GM18861 (cell line): ENCODE data around the gene ANK2.

ENCODE experiments used
- ATAC-seq: cut with Tn5 transposase; IDR thresholded peaks from one replicate; pipeline ENCODE4 v1.9.1; 2021; ENCODE audit not compliant: unreplicated experiment

ANK2 gene

DNA sequence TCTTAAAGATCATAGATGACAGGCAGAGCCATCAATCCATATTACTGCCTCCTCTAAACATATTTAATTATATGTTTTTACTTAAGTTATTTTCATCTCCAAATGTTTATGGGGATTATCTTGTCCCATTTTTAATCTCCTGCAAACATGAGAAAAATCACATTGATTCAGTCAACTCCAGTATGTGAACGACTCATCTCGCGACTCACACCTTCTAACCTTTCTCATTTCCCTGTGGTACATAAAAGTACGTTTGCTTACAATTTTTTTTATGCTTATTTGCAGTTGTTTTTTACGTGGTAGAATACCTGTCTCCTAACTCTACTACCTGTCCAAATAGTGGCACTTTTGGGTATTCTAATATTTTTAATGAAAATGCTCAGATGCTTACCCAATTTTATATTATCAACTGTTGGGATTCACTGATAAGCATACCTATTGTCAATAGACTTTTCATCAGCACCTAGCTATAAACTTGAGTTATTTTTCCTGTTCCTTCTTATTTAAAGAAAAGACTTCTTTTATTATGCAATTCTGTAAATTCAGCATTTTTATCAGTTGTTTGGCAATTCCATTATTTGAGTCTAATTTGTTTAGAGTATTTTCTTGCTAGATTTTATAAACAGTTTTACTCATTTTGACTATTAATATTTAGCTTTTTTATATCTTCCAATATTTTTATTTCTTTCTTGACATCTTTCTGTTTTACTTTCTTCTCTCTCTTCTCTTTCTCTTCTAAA is 276.6 kb downstream of the ANK2 start:
- no peak for ATAC-seq

DNA sequence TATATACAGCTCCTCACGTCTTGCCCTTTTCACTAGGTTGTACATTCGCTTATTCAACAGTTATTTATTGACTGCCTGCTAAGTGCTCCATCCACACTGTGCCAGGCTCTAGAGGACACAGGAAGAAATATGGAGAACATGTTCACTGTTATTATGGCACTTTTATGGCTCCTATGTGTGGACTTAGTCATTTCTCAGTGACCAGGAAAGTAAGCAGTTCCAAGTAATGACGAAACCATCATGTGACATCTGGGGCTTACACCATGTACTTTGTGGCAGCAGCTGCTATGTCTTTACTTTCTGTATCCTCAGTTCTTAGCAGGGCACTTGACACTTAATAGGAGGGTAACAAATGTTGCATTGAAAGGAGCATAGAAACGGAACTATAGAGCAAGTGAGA is 278.0 kb downstream of the ANK2 start:
- no peak for ATAC-seq

DNA sequence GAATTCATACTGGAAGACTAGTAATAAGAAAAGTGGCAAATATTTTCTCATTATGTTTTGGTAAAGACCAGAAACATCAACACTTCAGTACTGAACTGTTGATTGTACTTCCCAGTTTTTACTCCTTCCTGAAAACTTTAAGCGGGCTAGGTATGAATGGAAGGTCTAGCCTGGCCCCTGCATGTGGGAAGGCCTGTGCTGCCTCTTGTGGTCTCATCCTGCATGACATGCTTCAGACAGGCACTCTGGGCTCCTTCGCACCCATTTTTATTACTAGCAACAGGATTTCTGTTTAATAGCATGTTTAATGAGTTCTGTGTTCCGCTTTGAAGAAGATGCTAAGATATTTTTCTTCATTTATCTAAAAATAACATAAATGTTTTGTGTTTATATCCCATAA is 279.1 kb downstream of the ANK2 start:
- no peak for ATAC-seq

DNA sequence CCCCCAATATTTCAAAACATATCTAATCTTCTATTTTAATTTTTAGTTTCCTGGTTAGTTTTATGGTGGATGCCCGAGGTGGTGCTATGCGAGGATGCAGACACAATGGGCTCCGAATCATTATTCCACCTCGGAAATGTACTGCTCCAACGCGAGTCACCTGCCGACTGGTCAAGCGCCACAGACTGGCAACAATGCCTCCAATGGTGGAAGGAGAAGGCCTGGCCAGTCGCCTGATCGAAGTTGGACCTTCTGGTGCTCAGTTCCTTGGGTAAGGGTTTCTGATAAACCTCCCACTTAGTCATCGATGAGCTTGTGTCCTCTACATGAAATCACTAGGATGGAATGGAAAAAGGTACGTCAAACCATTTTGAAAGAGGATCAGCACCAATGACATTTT is 280.7 kb downstream of the ANK2 start:
- ATAC-seq = no peak

DNA sequence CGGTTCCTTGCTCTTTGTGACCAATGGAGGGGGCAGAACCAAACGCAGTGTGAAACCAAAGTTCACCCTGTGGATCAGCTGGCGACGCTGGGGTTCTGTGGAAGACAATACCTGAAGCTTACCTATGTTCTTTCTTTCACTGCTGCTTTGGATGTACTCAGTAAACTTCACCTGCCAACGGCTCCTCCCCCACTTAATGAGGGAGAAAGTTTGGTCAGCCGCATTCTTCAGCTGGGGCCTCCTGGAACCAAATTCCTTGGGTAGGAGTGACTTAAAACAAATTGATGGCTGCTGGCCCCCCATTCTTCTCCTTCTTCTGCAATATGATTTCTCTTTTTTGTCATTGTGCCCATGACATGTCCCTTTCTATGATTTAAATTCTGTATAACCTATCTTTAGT is 282.4 kb downstream of the ANK2 start:
- no peak for ATAC-seq

DNA sequence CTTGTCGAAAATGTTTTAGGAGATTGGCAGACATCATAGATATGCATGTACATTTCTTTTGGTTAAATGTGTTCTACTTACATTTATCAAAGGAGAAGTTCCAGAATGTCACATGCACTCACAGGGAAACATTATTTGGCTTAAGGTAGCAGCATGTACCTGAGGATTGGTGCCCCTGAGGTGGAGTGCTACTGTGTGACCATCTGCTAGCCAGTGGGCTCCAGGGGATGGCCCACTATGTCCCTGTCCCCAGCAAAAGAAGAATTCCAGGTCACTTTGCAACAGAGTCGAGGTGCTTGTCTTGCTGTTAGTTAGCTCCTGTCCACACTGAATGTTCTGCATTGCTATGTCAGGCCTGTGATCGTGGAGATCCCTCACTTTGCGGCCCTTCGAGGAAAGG is 283.2 kb downstream of the ANK2 start:
- no peak for ATAC-seq

DNA sequence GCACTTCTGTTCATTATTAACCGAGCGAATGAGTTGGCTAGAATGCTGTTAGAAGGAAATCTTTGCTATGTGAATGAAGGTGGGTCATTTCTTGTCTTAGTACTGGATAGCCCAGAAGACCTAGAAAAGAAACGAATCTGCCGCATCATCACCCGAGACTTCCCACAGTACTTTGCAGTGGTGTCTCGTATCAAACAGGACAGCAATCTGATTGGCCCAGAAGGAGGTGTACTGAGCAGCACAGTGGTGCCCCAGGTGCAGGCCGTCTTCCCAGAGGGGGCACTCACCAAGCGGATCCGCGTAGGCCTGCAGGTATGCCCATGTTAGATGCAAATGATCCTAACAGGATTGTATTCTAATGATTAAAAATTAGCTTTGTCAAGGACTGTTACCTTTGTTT is 286.3 kb downstream of the ANK2 start:
- no peak for ATAC-seq

DNA sequence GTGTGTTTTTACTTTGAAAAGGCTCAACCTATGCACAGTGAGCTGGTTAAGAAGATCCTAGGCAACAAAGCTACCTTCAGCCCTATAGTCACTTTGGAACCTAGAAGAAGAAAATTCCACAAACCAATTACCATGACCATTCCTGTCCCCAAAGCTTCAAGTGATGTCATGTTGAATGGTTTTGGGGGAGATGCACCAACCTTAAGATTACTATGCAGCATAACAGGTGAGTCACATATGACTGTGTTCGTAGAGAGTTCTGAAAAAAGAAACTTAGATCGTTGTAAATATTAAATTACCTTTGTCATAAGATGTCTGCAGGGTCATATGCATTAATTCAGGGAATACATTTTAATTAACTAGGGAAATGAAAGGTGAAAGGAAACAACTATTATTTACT is 287.1 kb downstream of the ANK2 start:
- no peak for ATAC-seq

DNA sequence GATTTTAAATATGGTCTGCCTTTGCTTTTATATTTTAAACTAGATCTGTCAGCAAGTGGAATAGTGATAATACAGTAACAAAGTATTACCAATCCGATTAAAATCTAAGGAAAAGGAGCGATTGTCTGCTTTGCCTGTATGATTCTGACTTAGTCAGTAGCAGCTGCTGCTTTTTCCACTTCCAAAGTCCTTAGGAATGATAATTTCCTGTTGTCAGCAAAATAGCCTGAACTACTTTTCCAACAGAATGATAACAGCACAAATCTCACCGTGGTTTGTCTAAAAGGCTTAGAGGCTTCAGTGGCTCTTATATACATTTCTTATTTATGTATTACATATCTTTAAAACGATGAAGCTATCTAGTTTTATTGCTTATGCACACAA is 290.0 kb downstream of the ANK2 start:
- ATAC-seq = no peak

DNA sequence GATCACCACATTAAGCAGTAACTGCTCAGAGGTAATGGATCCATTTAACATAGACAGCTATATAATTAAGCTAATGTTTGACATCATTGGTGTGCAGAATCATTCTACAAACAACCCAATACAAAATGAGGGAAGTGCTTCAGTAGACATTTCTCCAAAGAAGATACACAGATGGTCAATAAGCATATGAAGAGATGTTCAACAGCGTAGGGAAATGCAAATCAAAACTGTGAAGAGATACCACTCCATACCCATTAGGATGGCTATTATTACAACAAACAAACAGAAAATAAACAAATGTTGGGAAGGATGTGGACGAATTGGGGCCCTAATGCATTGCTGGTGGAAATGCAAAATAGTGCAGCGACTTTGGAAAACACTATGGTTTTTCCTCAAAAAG is 294.6 kb downstream of the ANK2 start:
- no peak for ATAC-seq

DNA sequence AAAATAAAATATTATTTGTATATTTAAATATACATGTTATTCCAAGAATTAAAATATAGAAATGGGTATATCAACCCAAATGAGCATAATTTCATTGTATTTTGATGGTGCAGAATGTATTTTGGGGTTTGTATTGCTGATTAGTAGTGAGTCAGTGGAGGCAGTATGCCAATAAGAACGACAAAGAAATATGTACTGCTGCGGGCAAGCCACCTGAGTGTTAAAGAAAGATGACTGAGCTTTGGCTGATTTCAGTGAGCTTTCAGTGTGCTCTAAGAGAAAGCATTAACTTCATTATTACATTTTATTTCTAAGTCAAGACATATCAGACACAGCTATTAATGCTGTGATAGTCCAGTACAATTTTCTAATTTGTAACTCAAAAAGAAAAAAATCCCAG is 297.8 kb downstream of the ANK2 start:
- no peak for ATAC-seq

DNA sequence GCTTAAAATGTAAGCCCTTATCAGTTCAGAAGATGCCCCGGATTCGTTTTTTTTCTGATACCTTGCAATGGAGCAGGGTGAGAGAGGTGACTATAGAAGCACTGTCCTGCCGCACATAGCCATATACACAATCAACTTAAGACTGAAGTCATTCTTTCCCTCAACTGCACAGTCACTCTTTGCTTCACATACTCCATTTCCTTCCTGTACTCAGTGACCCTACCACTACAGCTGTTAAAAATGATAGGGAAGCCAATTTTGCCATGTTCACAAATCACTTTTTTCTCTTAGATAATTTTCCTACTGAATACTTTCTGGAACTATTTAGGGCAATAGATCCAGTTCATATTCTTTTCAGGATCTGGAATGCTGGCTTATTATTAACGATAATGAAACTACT is 300.0 kb downstream of the ANK2 start:
- peak; percentile 92 for ATAC-seq

DNA sequence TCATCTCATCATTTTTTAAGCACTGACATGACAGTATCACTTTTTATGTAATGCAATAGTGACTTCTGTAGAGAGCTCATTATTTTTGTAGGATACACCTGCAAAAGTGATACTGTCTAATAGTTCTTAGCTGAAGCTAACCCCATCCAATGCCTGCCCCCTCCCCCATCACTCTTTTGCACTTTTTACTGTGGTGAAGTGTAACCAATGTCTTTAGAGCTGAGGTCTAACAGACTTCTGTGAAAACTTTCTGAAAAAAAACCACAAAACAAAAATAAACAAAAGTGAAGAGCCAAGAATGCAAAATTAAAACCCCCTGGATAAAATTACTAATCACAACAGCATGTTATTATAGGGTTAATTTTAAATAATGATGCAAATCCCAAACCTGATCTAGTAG is 301.1 kb downstream of the ANK2 start:
- no peak for ATAC-seq

DNA sequence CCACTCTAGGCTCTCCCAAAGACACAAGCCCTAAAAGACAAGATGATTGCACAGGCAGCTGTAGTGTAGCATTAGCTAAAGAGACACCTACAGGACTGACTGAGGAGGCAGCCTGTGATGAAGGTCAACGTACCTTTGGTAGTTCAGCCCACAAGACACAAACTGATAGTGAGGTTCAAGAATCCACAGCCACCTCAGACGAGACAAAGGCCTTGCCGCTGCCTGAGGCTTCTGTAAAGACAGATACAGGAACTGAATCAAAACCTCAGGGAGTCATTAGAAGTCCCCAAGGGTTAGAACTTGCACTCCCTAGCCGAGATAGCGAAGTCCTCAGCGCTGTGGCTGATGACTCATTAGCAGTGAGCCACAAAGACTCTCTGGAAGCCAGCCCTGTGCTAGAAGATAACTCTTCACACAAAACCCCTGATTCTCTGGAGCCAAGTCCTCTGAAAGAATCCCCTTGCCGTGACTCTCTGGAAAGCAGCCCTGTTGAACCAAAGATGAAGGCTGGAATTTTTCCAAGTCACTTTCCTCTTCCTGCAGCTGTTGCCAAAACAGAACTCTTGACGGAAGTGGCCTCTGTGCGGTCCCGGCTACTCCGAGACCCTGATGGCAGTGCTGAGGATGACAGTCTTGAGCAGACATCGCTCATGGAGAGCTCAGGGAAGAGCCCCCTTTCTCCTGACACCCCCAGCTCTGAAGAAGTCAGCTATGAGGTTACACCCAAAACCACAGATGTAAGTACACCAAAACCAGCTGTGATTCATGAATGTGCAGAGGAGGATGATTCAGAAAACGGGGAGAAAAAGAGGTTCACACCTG is 306.3 kb downstream of the ANK2 start:
- ATAC-seq = peak; percentile 99

DNA sequence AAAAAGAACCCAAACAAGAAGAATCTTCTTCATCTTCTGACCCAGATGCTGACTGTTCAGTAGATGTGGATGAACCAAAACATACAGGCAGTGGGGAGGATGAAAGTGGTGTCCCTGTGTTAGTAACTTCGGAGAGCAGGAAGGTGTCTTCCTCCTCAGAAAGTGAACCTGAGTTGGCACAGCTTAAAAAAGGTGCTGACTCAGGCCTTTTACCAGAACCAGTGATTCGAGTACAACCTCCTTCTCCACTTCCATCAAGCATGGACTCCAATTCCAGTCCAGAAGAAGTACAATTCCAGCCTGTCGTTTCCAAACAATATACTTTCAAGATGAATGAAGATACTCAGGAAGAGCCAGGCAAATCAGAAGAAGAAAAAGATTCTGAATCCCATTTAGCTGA is 307.0 kb downstream of the ANK2 start:
- no peak for ATAC-seq

DNA sequence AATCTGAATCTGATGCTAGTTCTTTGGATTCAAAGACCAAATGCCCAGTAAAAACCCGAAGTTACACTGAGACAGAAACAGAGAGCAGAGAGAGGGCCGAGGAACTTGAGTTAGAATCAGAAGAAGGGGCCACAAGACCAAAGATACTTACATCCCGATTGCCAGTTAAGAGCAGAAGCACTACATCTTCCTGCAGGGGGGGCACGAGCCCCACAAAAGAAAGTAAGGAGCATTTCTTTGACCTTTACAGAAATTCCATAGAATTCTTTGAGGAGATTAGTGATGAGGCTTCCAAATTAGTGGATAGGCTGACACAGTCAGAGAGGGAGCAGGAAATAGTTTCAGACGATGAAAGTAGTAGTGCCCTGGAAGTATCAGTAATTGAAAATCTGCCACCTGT is 309.3 kb downstream of the ANK2 start:
- no peak for ATAC-seq

DNA sequence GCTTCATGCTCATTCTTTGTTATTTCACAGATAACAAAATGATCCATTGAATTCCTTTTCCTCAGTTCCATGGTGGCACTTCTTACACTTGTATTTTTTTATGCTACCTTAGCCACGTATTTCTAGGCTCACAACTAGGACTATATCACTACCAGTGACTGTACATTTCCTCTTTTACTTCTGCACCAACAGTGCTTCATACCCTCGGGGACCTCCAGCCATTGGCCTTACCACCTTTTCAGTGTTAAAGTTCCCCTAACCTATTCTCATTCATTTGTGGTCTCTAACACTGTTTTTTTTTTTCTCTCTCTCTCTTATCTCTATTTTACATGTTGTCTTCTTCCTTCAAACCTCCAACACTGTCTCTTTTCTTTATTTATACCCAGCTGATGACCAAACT is 315.9 kb downstream of the ANK2 start:
- ATAC-seq = no peak

DNA sequence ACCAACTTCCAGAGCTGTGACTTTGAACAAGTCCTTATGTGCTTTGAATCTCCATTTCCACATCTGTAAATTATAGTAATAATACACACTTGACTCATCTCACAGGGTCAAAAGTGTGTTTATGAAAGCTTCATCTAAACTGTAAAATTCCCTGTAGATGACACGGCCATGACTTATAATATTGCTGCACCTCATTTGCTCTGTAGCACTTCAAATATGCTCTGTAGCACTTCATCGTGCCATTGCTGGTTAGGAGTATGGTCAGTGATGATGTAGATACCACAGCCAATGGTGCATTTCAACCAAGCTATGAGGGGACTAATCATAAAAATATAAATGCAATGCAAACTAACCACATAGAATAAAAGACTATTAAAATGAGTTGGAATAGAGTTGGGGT is 318.6 kb downstream of the ANK2 start:
- no peak for ATAC-seq

DNA sequence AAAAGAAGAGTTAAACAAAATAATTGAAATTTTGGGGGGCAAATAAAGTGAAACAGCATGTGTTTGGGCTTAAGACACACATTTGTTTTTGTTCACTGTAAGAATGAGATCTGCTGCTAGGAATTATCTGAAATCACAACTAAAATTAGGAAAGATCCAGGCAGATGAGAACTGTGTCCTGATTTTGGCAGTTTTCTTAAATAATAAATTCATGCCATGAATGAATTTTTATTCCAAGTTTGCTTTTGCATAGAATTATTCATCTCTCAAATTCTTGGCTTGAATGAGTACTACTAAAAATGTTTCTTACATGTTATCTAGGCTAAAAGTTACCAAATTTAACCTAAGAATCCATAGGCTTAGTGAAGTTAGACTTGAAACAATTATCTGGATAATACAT is 321.7 kb downstream of the ANK2 start:
- no peak for ATAC-seq

DNA sequence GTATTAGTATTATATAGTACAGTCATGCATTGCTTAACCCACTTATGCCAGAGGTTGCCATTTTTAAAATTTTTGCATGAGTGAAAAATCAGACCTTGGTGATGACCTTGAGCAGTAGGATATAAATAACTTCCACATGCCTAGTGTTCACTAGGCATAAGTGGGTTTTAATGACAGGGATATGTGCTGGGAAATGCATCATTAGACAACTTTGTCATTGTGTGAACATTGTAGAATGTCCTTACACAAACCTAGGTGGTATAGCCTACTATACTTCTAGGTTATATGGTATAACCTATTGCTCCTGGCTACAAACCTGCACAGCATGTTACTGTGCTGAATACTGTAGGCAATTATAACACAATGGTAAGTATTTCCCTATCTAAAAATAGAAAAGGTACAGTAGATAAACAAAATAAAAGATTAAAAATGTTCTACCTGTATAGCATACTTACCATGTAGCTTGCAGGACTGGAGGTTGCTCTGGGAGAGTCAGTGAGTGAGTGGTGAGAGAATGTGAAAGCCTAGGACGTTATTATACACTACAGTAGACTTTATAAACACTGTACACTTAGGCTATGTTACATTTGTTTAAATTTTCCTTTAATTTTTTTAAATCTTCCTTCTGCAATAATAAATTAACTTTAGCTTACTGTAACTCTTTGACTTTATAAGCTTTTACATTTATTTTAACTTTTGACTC is 326.7 kb downstream of the ANK2 start:
- ATAC-seq = no peak

DNA sequence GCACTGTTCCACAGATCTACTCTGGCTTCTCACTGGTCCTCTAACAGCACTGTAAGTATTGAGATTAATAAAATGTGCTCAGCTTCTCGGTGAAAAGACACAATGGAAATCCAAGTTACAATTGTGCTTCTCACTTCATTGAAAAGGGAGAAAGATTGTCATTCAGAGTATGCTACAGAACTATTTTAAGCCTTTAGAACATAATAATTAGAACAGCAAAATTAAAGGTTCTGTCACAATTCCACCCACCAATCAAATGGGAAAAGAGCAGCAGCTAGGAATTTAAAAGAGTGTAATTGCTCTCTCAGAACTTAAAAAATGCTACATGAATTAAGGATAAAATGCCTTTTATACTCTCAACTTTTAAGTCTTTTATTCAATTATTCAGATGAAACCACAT is 329.4 kb downstream of the ANK2 start:
- no peak for ATAC-seq

DNA sequence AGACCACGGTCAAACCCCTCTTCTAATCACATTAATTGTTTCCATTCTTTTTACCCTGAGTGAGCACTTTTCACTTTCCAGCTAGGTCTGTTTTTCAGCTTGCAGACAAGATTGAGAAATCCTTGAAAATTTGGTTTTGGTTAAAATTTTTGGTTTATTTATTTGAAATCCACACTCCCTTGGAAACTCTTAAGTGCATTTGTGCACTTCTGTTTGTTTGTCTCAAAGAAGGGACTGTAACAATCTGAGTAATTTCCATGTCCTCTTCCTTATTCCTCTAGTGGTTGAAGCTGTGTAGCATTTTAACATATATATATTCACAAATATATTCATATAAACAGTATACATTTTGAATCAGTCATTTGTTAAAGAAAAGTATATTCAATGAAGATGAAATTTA is 333.3 kb downstream of the ANK2 start:
- ATAC-seq = no peak
